Measurements from ENCODE around the gene VPS8. TPM values are rescaled to one million over a fixed set of nuclear protein-coding genes. Genes with fewer than 3 reads are reported as not detected.

VPS8 gene
- total and polyA plus RNA-seq, 2 of the 8 experiments (the other 6 are each of a cell fraction or from before 2014, with no cell fraction given): 13.0 to 41.0 TPM

GRCh38 chr3:185030399-185030798 is 218.4 kb downstream of the VPS8 start:
- WGBS, 2 experiments (ENCODE audit: extremely low coverage in 1 of 2, insufficient coverage in 1 of 2, insufficient read length in 1 of 2, insufficient replicate concordance in 2 of 2, low coverage in 1 of 2, low lambda C conversion rate in 2 of 2, missing lambda C conversion rate in 1 of 2): 91% methylated on average over 3 of the region's 3 CpGs; no CpG with 5 or more reads in 1 of the 2 experiments
- DNase-seq (ENCODE audit: low read depth in 1 of 2, low spot score in 2 of 2): no peak
- Histone ChIP-seq H2BK5ac (ENCODE audit: low read depth, low read length) (no peak overlapping the region), H3K9me3 (ENCODE audit: insufficient read depth in 2 of 2, low read depth in 1 of 2, low read length in 1 of 2) (no peaks in the 10 kb centered on the region), H4K8ac (ENCODE audit: extremely low read depth, insufficient read depth, low read length) (no peak overlapping the region), H2BK15ac (ENCODE audit: low read length) (no peak overlapping the region), H3K79me1 (ENCODE audit: low read depth, low read length) (no peaks in the 10 kb centered on the region), H3K56ac (replicated peaks; ENCODE audit: insufficient read length, low read depth, low read length) (no peak overlapping the region), H3K27me3 (replicated peaks in 1 of 4; ENCODE audit: control insufficient read depth in 3 of 4, extremely low read depth in 1 of 4, insufficient read depth in 3 of 4, low read length in 3 of 4) (no peaks in the 10 kb centered on the region), H2BK120ac (replicated peaks; ENCODE audit: low read depth, low read length) (no peak overlapping the region), H4K20me1 (replicated peaks in 1 of 2; ENCODE audit: control insufficient read depth in 1 of 2, insufficient read depth in 2 of 2, low read length in 2 of 2) (no peaks in the 10 kb centered on the region), H3K27ac (ENCODE audit: low read depth, low read length) (no peak overlapping the region), H3K18ac (ENCODE audit: extremely low read depth, low read length) (no peak overlapping the region), H3K4ac (replicated peaks; ENCODE audit: insufficient read length, low read depth, low read length) (no peak overlapping the region), H3K79me2 (ENCODE audit: control insufficient read depth in 1 of 2, insufficient read depth in 2 of 2, low read length in 2 of 2) (no peaks in the 10 kb centered on the region), H3K4me2 (ENCODE audit: insufficient read depth in 1 of 2, low read depth in 2 of 2, low read length in 2 of 2) (no peak overlapping the region), H3K36me3 (ENCODE audit: control insufficient read depth in 2 of 4, insufficient read depth in 4 of 4, low read length in 3 of 4) (peaks cover 0 to 2% (median 0%) of the 10 kb centered on the region in 4 experiments; a peak in 1 of 8 replicates), H2BK20ac (ENCODE audit: low read length) (no peak overlapping the region), H3K23me2 (ENCODE audit: low read depth, low read length) (no peaks in the 10 kb centered on the region), H3K4me1 (replicated peaks in 1 of 4; ENCODE audit: control insufficient read depth in 3 of 4, insufficient read depth in 4 of 4, low read length in 3 of 4) (no peaks in the 10 kb centered on the region), H2BK12ac (ENCODE audit: low read depth, low read length) (no peak overlapping the region), H2AFZ (ENCODE audit: low read length) (no peak overlapping the region), H3K4me3 (ENCODE audit: extremely low read depth in 1 of 4, insufficient read depth in 2 of 4, low read depth in 3 of 4, low read length in 4 of 4) (no peak overlapping the region), H4K91ac (replicated peaks; ENCODE audit: insufficient read length, low read length) (no peak overlapping the region), H3K14ac (ENCODE audit: insufficient read length) (no peak overlapping the region), H2AK5ac (ENCODE audit: low read depth, low read length) (no peak overlapping the region), H3K9ac (replicated peaks in 1 of 4; ENCODE audit: extremely low read depth in 1 of 4, low read depth in 3 of 4, low read length in 3 of 4) (no peak overlapping the region), H3K23ac (ENCODE audit: insufficient read length) (no peak overlapping the region), H4K5ac (ENCODE audit: insufficient read length, low read depth, low read length) (no peak overlapping the region)
- ChIA-PET CTCF (ENCODE audit: partially characterized antibody) (interaction anchor here (0.6 to 1.4 kb wide), 5 partner anchors 8 to 677 kb away, joined by 3 to 5 read pairs (median 3); no protein-coding TSS in a partner anchor), POLR2A (ENCODE audit: partially characterized antibody) (no interaction called here)
- FAIRE-seq: no peak
- no peak for TF ChIP-seq ATF3 (IDR thresholded peaks at IDR 0.05; ENCODE audit: insufficient read depth, low read depth, low read length)
- TF ChIP-seq BCL11A (IDR thresholded peaks at IDR 0.05; ENCODE audit: low read depth in 2 of 2, low read length in 2 of 2): no peak
- TF ChIP-seq BACH1 (IDR thresholded peaks at IDR 0.05; ENCODE audit: low read length): no peak
- TF ChIP-seq E2F6 (IDR thresholded peaks at IDR 0.05): no peak
- TF ChIP-seq CBX5 (IDR thresholded peaks at IDR 0.05; ENCODE audit: low read depth, low read length): no peak
- TF ChIP-seq USF2 (IDR thresholded peaks at IDR 0.05; ENCODE audit: low read length): no peak
- TF ChIP-seq POU5F1 (IDR thresholded peaks at IDR 0.05; ENCODE audit: low read depth, low read length): no peak
- TF ChIP-seq TEAD4 (IDR thresholded peaks at IDR 0.05; ENCODE audit: low read depth, low read length): no peak
- no peak for TF ChIP-seq EP300 (IDR thresholded peaks at IDR 0.05; ENCODE audit: borderline replicate concordance in 1 of 2, low read depth in 2 of 2, low read length in 2 of 2)
- TF ChIP-seq NANOG (IDR thresholded peaks at IDR 0.05; ENCODE audit: insufficient read depth, low read depth, low read length, poor library complexity, severe bottlenecking): no peak
- TF ChIP-seq RNF2 (IDR thresholded peaks at IDR 0.05; ENCODE audit: borderline replicate concordance, low read depth, low read length, missing control alignments, poor library complexity, severe bottlenecking): no peak
